Body of pancreas (tissue), 4 donors: ENCODE data around the gene CCDC174. TPM values are rescaled to one million over a fixed set of nuclear protein-coding genes. Genes with fewer than 3 reads are reported as not detected.

Experiments
- ATAC-seq: fragments of 150-250 bp; one replicate; pipeline ENCODE4 v1.9.1; 2016
- DNase-seq, 4 donors: peaks; one replicate each; pipeline ENCODE4 v3.0.0-alpha.2; 2019
- H3K27ac ChIP-seq, 4 donors: fragments of 200-600 bp; sonication (generic); 1 replicate in 3 of 4; 2 replicates in 1 of 4; pipeline versions ENCODE4 v1.5.1 to v1.6.1; 2016 to 2019; ENCODE audit warnings: mild to moderate bottlenecking in 1 of 4, mixed read lengths in 1 of 4, moderate library complexity in 1 of 4
- H3K27me3 ChIP-seq, 2 donors: fragments of 200-600 bp; sonication (generic); one replicate each; pipeline ENCODE4 v1.6.0; 2016; ENCODE audit warnings: mild to moderate bottlenecking in 1 of 2
- H3K36me3 ChIP-seq, 2 donors: fragments of 200-600 bp; sonication (generic); replicated peaks in 1 of 2; 2 replicates each; pipeline ENCODE4 v1.5.1; 2016; ENCODE audit warnings: low read depth in 2 of 2; ENCODE audit not compliant: insufficient read depth in 1 of 2
- H3K4me1 ChIP-seq: fragments of 200-600 bp; sonication (generic); one replicate; pipeline ENCODE4 v1.6.0; 2016
- H3K4me3 ChIP-seq, 2 donors: fragments of 200-600 bp; sonication (generic); 1 replicate in 1 of 2; 2 replicates in 1 of 2; pipeline ENCODE4 v1.5.1; 2016 to 2019
- H3K9me3 ChIP-seq, 3 donors: fragments of 200-600 bp; sonication (generic); 1 replicate in 2 of 3; 2 replicates in 1 of 3; pipeline ENCODE4 v1.5.1; 2016
- POLR2A ChIP-seq, 3 donors: fragments of 450-650 bp; IDR thresholded peaks; one replicate each; pipeline ENCODE4 v1.6.1; 2016; ENCODE audit warnings: antibody characterized with exemption in 3 of 3, mild to moderate bottlenecking in 2 of 3
- WGBS, 2 donors: methylation state at CpG; one replicate each; pipeline ENCODE4 v1.1.5; 2017; 5-methylcytosine and 5-hydroxymethylcytosine counted together
- intact Hi-C: fragments of 100-400 bp; cut with DNase I; formaldehyde crosslinking; loops from one replicate; pipeline ENCODE4 v1.15.1; 2023
- total RNA-seq, 2 donors: library from RNA; depleted of rRNA; stranded (reverse); fragments of >200 nt; gene quantifications; one replicate each; pipeline ENCODE4 v1.1.0, GENCODE V29; 2016
- TF ChIP-seq, protein P1 (sequence below), 7 experiments: fragments of 450-650 bp in 4 of 7; fragments of 200-600 bp in 3 of 7; sonication (generic) in 3 of 7; IDR thresholded peaks; one replicate each; pipeline ENCODE4 v1.5.1; 2016 to 2019; ENCODE audit warnings: antibody characterized with exemption in 7 of 7

Gene CCDC174
- total RNA-seq, 2 donors from 2014 or later, result 11.2 to 17.8 TPM

DNA sequence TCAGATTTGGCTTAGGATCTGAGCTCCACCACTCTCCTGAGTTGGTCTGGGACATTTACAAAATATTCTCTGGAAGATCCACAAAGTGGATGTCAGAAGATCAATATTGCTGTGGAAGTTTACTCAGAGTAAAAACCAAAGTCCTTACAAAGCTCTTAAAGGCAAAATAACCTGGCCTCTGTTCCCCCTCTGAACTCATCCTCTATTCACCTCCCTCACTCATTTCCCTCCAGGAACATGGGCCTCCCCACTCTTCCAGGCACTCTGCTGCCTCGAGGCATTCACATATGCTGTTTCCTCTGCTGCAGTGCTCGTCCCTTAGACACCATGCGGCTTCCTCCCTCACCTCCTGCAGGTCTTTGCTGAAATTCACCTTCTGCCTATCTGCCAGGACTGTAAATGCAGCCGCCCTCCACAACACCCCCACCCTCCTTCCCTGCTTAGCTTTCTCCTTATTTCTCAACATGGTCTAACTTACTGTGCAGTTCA, 19.1 kb upstream of the CCDC174 start:
- 66 to 73% methylated on average over 4 of the region's 4 CpGs for WGBS, 2 donors

DNA sequence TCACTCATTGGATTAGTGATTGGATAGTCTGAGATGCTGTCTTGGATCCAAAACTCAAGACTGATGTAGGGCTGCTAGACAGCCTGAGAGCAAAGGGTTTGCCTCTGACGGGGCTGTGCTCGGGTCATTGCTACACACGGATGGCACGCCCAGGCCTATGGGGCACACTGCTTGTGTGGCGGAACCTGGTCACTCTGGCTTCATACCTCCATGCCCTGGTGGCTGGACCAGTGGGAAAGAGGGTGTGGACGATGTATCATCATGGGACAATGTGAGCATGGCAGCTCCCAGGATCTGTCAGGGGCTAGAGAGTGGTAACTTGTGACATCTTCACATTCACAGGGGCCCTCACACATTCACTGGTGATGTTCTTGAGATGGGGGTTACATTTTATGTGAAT, 18.1 kb upstream of the CCDC174 start:
- H3K27ac ChIP-seq, result no peak overlapping the region
- 58 to 59% methylated on average over 2 to 6 of the region's 6 CpGs for WGBS, 2 donors
- H3K27me3 ChIP-seq, result no peaks in the 10 kb centered on the region
- no peak overlapping the region for H3K4me3 ChIP-seq
- no peaks in the 10 kb centered on the region for H3K9me3 ChIP-seq
- DNase-seq (no peak), ATAC-seq (peak; percentile 18)
- H3K4me1 ChIP-seq, result no peaks in the 10 kb centered on the region
- H3K36me3 ChIP-seq, result no peaks in the 10 kb centered on the region
- no peak for TF ChIP-seq POLR2A (IDR thresholded peaks at IDR 0.05)
- TF ChIP-seq, protein P1, sequence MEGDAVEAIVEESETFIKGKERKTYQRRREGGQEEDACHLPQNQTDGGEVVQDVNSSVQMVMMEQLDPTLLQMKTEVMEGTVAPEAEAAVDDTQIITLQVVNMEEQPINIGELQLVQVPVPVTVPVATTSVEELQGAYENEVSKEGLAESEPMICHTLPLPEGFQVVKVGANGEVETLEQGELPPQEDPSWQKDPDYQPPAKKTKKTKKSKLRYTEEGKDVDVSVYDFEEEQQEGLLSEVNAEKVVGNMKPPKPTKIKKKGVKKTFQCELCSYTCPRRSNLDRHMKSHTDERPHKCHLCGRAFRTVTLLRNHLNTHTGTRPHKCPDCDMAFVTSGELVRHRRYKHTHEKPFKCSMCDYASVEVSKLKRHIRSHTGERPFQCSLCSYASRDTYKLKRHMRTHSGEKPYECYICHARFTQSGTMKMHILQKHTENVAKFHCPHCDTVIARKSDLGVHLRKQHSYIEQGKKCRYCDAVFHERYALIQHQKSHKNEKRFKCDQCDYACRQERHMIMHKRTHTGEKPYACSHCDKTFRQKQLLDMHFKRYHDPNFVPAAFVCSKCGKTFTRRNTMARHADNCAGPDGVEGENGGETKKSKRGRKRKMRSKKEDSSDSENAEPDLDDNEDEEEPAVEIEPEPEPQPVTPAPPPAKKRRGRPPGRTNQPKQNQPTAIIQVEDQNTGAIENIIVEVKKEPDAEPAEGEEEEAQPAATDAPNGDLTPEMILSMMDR (IDR thresholded peaks at IDR 0.05), result no peak
- intact Hi-C loops, result loop anchor here (10.0 kb wide), 1 partner anchor 281 kb away; no protein-coding TSS in a partner anchor

More for the DNA sequence above, 19.1 kb upstream of the CCDC174 start:
- Histone ChIP-seq H3K27ac (no peak overlapping the region), H3K36me3 (no peaks in the 10 kb centered on the region), H3K27me3 (no peaks in the 10 kb centered on the region), H3K9me3 (no peaks in the 10 kb centered on the region), H3K4me3 (no peak overlapping the region), H3K4me1 (no peaks in the 10 kb centered on the region)
- ATAC-seq (no peak), DNase-seq (no peak)
- intact Hi-C loops, result loop anchor here (10.0 kb wide), 1 partner anchor 282 kb away; no protein-coding TSS in a partner anchor
- no peak for TF ChIP-seq POLR2A (IDR thresholded peaks at IDR 0.05)
- TF ChIP-seq, protein P1 (IDR thresholded peaks at IDR 0.05), result no peak

- no peak for TF ChIP-seq POLR2A (IDR thresholded peaks at IDR 0.05)
- TF ChIP-seq, protein P1 (IDR thresholded peaks at IDR 0.05), result peak; percentile 63 to 84 (median 68)
- intact Hi-C loops, result loop anchor here (10.0 kb wide), 1 partner anchor 281 kb away; no protein-coding TSS in a partner anchor
- no peaks in the 10 kb centered on the region for H3K36me3 ChIP-seq
- no peaks in the 10 kb centered on the region for H3K9me3 ChIP-seq
- WGBS, 2 donors, result 23 to 24% methylated on average over 8 of the region's 8 CpGs
- peak; percentile 59 to 75 (median 66) for DNase-seq
- no peak overlapping the region for H3K4me3 ChIP-seq
- H3K4me1 ChIP-seq, result no peaks in the 10 kb centered on the region
- no peak overlapping the region for H3K27ac ChIP-seq
- ATAC-seq, result peak; percentile 62
- no peaks in the 10 kb centered on the region for H3K27me3 ChIP-seq
Measured at GRCh38 chr3:14633819-14634424, 17.6 kb upstream of the CCDC174 start.

DNA sequence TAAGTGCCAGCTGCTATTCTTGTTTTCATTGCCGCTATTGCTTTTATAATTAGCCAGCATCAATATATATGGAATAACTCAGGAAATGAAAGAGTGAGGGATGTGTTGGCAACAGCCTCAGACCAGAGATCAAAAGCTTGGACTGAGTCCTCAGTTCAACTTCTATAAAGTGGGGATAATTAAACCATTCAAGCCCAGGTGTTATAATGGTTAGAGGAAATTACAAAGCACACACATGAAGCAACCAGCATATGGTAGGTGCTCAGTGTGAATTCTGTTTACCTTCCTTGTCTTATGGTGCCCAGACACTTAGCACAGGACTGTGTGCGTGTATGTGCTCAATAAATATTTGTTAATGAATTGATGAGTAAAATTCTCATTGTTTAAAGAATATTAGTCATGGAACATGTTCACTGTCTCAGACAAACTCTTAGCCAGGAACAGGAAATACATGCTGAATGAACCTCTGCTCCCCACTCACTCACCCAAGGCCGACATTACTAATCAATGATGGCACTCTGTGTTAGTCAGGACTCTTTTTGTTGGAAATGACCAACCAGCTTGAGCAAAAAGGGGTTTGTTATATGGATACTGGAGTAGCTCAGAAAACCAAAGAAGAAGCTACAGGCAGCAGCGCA, 16.7 kb upstream of the CCDC174 start:
- H3K4me1 ChIP-seq, result no peaks in the 10 kb centered on the region
- no peak overlapping the region for H3K4me3 ChIP-seq
- TF ChIP-seq POLR2A (IDR thresholded peaks at IDR 0.05), result no peak
- TF ChIP-seq, protein P1 (IDR thresholded peaks at IDR 0.05), result no peak
- no peaks in the 10 kb centered on the region for H3K27me3 ChIP-seq
- no peak overlapping the region for H3K27ac ChIP-seq
- H3K36me3 ChIP-seq, result no peaks in the 10 kb centered on the region
- no peak for ATAC-seq
- DNase-seq, result no peak
- 69 to 78% methylated on average over 4 of the region's 4 CpGs for WGBS, 2 donors
- H3K9me3 ChIP-seq, result no peaks in the 10 kb centered on the region
- intact Hi-C loops, result loop anchor here (10.0 kb wide), 1 partner anchor 280 kb away; no protein-coding TSS in a partner anchor
